Stimulated activated naive CD8-positive, alpha-beta T cell treated with anti-CD3 and anti-CD28 coated beads, Interleukin-15, amount 100 ng/mL, for 72 hours (primary cell): ENCODE measurements around the gene HPS3.
A peak's percentile ranks its signal among the peaks of the same experiment; 100 is the strongest.
"Not testable (repeated sequence)": the region's sequence is repeated elsewhere in the genome, so short reads cannot be mapped to it uniquely, and the experiment has no call there.

Experiments used
- ATAC-seq: fragments of 150-1000 bp; cut with Tn5 transposase; 2 replicates; pipeline ENCODE4 v1.10.0; 2021; ENCODE audit warnings: mild to moderate bottlenecking, moderate library complexity
- DNase-seq, 2 donors: peaks; one replicate each; pipeline ENCODE4 v3.0.0; 2021 to 2022
- H3K27ac Mint-ChIP-seq, 2 donors: one replicate each; pipeline ENCODE4 v1.8.0; 2022; ENCODE audit warnings: mild to moderate bottlenecking in 2 of 2, mixed read lengths in 2 of 2, moderate library complexity in 2 of 2
- H3K27me3 Mint-ChIP-seq: one replicate; pipeline ENCODE4 v1.8.0; 2022; ENCODE audit warnings: mixed read lengths
- H3K4me1 Mint-ChIP-seq: one replicate; pipeline ENCODE4 v1.8.0; 2022; ENCODE audit warnings: mild to moderate bottlenecking, mixed read lengths
- H3K4me3 Mint-ChIP-seq, 2 donors: one replicate each; pipeline ENCODE4 v1.8.0; 2022; ENCODE audit warnings: mild to moderate bottlenecking in 2 of 2, mixed read lengths in 2 of 2, moderate library complexity in 1 of 2
- H3K9me3 Mint-ChIP-seq, 2 donors: one replicate each; pipeline ENCODE4 v1.8.0; 2022; ENCODE audit warnings: mixed read lengths in 2 of 2

Gene HPS3

DNA sequence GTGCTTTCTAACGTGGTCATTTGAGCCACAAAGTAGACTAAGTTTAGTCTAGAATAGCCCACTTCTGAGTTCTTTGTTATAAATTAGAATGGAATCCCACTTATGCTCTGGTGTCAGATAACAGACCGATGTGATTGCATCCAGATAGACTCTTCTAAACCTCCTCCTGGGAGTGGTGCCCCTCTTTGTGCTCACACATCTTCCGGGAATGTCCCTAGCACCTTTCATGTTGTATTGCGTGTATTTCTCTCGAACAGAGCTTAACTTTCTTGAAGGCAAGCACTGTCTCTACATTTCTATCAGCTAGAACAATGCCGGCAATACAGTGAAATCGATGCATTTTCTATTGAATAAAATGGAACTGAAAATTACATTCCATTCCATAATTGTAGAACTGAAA is 69.2 kb downstream of the HPS3 start:
- H3K27me3 Mint-ChIP-seq: peaks cover 8% of the 10 kb centered on the region
- no peak overlapping the region for H3K4me3 Mint-ChIP-seq
- no peaks in the 10 kb centered on the region for H3K9me3 Mint-ChIP-seq
- ATAC-seq (no peak), DNase-seq (no peak)
- H3K4me1 Mint-ChIP-seq: peaks cover 2% of the 10 kb centered on the region
- H3K27ac Mint-ChIP-seq: no peak overlapping the region

DNA sequence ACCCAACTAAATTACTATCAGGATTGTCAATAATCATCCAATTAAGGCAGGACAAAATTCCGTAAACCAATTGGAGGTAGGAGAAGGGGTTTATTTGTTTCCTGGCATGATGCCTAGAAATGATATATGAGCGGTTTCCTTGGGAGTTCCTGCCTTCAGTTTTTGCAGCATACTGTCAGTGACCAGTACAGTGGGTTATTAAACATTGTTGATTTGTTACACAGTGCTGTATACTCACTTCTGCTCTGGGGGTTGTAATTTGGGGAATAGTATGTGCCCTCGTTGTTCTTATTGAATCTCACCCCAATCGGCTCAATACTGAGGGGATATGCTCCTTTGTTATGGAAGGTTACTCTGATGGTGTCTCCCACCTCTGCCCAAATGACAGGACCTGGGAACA is 70.0 kb downstream of the HPS3 start:
- Mint-ChIP-seq H3K27ac (no peak overlapping the region), H3K4me3 (no peak overlapping the region), H3K4me1 (peaks cover 11% of the 10 kb centered on the region), H3K27me3 (peaks cover 15% of the 10 kb centered on the region), H3K9me3 (no peaks in the 10 kb centered on the region)
- no peak for ATAC-seq
- no peak for DNase-seq

- H3K4me1 Mint-ChIP-seq: peaks cover 14% of the 10 kb centered on the region
- H3K9me3 Mint-ChIP-seq: no peaks in the 10 kb centered on the region
- peak overlapping the region in 1 of 2 donors; percentile 2 for H3K4me3 Mint-ChIP-seq
- DNase-seq: no peak
- peak overlapping the region in 1 of 2 donors; percentile 36 for H3K27ac Mint-ChIP-seq
- peaks cover 19% of the 10 kb centered on the region for H3K27me3 Mint-ChIP-seq
- ATAC-seq: peak; percentile 92
These were observed 74.3 kb downstream of the HPS3 start for GRCh38 chr3:149203758-149204157.

DNA sequence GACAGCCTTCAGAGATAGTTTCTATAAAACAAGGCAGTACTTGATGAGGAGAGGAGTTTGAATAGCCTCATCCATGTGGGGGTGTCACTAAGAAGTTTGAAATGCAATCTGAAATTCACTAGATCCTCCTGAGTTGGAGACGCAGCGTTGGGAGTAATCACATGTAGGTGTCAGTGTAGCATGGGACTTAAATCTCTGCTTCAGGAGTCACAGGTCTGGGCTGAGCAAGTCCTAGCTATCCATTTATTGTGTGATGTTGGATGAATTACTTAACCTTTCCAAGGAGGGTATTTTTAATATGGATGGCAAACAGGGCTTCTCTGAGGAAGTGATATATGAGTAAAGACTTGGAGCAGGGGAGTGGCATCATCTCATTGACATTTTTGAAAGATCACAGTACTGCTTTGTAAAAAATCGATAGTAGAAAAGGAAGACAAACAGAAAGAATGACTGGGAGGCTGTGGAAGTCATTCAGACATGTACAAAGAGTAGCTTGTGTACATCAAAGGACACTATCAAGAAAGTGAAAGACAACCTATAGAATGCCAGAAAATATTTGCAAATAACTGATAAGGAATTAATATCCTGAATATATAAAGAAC is 75.1 kb downstream of the HPS3 start:
- no peak for ATAC-seq
- no peaks in the 10 kb centered on the region for H3K9me3 Mint-ChIP-seq
- H3K27ac Mint-ChIP-seq: no peak overlapping the region
- peaks cover 14% of the 10 kb centered on the region for H3K4me1 Mint-ChIP-seq
- no peak for DNase-seq
- H3K27me3 Mint-ChIP-seq: peaks cover 16% of the 10 kb centered on the region
- H3K4me3 Mint-ChIP-seq: no peak overlapping the region

- no peaks in the 10 kb centered on the region for H3K9me3 Mint-ChIP-seq
- DNase-seq: no peak
- ATAC-seq: no peak
- H3K4me1 Mint-ChIP-seq: peaks cover 14% of the 10 kb centered on the region
- no peak overlapping the region for H3K4me3 Mint-ChIP-seq
- no peak overlapping the region for H3K27ac Mint-ChIP-seq
- peaks cover 11% of the 10 kb centered on the region for H3K27me3 Mint-ChIP-seq
These were observed 78.0 kb downstream of the HPS3 start for GRCh38 chr3:149207475-149207874.

DNA sequence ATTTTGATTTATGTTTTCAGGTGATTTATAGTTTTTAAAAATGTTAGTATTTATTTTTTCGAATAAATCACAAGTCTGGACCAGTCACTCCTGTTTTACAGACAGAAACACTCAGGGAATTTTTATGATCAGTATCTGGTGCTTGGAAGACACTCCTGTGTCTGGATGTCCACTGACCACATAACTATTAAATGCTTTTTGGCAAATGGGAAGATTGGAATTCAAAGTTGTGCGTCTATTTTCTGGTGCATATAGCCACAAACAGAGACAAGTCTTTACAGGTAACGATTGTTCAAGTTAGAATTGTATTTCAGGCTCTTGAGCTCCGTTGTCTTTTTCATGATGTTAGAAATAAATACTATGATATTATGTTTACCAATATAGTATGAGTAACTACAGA is 80.0 kb downstream of the HPS3 start:
- H3K27me3 Mint-ChIP-seq: peaks cover 5% of the 10 kb centered on the region
- H3K27ac Mint-ChIP-seq: no peak overlapping the region
- H3K4me3 Mint-ChIP-seq: no peak overlapping the region
- H3K4me1 Mint-ChIP-seq: peaks cover 4% of the 10 kb centered on the region
- H3K9me3 Mint-ChIP-seq: no peaks in the 10 kb centered on the region
- DNase-seq (no peak), ATAC-seq (no peak)

DNA sequence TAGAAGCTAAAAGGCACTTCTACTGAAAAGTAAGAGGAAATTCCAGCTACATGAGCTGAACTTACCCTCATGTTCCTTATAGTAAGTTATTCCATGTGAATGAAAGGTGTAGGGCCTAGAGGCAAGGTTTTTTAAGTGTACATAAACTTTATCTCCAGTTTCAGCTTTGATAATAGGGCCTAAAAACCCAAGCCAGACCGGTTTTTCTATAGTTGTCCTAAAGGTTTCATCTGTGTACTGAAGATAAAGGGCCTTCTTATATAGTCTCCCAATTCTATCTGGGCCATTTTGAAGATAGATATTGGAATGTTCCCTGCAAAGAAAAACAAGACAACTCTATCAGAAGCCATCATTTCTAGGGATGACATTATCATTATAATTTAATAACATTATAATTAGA is 82.9 kb downstream of the HPS3 start:
- Mint-ChIP-seq H3K27me3 (no peaks in the 10 kb centered on the region), H3K4me1 (no peaks in the 10 kb centered on the region), H3K9me3 (no peaks in the 10 kb centered on the region), H3K27ac (no peak overlapping the region), H3K4me3 (no peak overlapping the region)
- DNase-seq: no peak
- ATAC-seq: no peak

GRCh38 chr3:149214702-149215101 is 85.3 kb downstream of the HPS3 start:
- ATAC-seq: no peak
- DNase-seq: no peak
- Mint-ChIP-seq H3K9me3 (no peaks in the 10 kb centered on the region), H3K4me1 (no peaks in the 10 kb centered on the region), H3K27ac (no peak overlapping the region), H3K27me3 (no peaks in the 10 kb centered on the region), H3K4me3 (no peak overlapping the region)

DNA sequence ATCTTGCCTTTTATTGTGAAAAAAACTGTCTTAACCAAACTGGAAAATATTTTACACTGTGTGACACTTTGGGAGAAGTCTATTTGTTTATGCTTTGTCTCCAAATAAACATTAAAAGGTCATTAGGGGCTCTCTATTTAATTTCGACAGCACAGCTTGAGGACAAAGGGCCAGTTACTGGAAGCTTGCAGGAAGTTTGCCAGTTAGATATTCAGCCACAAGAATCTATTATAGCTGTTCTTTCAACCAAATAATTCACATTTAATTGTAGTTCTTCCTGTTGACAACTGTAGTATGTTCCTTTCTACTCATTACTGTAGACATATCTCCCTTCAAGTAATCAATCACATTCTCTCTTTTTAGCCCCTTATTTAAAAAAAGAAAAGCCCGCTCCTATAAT is 86.1 kb downstream of the HPS3 start:
- no peak for ATAC-seq
- Mint-ChIP-seq H3K27me3 (no peaks in the 10 kb centered on the region), H3K4me3 (no peak overlapping the region), H3K27ac (no peak overlapping the region), H3K9me3 (no peaks in the 10 kb centered on the region), H3K4me1 (no peaks in the 10 kb centered on the region)
- no peak for DNase-seq

GRCh38 chr3:149216193-149216869 is 86.9 kb downstream of the HPS3 start:
- H3K27ac Mint-ChIP-seq: no peak overlapping the region
- DNase-seq: no peak
- no peak overlapping the region for H3K4me3 Mint-ChIP-seq
- no peaks in the 10 kb centered on the region for H3K4me1 Mint-ChIP-seq
- H3K9me3 Mint-ChIP-seq: no peaks in the 10 kb centered on the region
- ATAC-seq: no peak
- H3K27me3 Mint-ChIP-seq: no peaks in the 10 kb centered on the region

- H3K27me3 Mint-ChIP-seq: no peaks in the 10 kb centered on the region
- no peak for DNase-seq
- H3K4me1 Mint-ChIP-seq: no peaks in the 10 kb centered on the region
- H3K9me3 Mint-ChIP-seq: no peaks in the 10 kb centered on the region
- no peak overlapping the region for H3K4me3 Mint-ChIP-seq
- H3K27ac Mint-ChIP-seq: no peak overlapping the region
- ATAC-seq: no peak
These were observed 87.9 kb downstream of the HPS3 start for GRCh38 chr3:149217347-149217746.

DNA sequence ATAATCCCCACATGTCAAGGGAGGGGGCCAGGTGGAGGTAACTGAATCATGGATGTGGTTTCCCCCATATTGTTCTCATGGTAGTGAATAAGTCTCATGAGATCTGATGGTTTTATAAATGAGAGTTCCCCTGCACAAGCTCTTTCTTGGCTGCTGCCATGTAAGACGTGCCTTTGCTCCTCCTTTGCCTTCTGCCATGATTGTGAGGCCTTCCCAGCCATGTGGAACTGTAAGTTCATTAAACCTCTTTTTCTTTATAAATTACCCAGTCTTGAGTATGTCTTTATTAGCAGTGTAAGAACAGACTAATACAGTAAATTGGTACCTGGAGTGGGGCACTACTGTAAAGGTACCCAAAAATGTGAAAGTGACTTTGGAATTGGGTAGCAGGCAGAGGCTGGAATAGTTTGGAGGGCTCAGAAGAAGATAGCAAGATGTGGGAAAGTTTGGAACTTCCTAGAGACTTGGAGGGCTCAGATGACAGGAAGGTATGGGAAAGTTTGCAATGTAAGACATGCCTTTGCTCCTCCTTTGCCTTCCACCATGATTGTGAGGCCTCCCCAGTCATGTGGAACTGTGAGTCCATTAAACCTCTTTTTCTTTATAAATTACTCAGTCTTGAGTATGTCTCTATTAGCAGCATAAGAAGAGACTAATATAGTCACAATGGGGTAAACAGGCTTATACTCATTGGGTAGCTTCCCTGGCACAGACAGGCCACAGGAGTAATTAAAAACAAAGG is 90.1 kb downstream of the HPS3 start:
- H3K9me3 Mint-ChIP-seq, H3K4me3 Mint-ChIP-seq, H3K27me3 Mint-ChIP-seq, ATAC-seq, DNase-seq, H3K27ac Mint-ChIP-seq: not testable (repeated sequence)
- H3K4me1 Mint-ChIP-seq: peaks cover 10% of the 10 kb centered on the region

DNA sequence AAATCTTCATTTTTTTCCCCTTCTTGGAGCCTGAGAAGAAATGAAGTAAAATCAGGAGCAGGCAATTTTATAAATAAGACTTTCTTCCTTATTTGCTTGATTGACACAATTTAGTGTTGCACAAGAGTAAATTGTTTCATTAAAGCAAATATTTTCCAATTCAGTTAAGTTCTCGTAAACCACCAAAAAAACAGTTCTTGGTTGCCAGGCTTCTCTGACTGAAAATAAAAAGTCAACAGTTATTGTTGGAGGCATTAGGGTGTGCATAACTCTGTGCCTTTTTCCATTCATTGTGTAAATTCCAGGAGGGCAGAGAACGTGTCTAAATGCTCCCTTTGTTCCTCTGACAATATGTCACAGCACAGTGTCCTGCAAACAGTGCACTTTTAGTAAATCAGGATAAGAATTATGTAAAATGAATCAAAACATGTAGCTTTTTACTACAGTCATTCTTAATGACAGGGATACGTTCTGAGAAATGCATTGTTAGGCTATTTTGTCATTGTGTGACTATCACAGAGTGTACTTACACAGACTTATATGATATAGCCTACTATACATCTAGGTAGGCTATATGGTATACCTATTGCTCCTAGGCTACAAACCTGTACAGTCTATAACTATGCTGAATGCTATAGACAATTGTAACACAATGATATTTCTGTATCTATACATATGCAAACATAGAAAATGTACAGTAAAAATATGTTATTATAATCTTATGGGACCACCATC is 92.5 kb downstream of the HPS3 start, which contains the start of gene CP:
CP (minus strand) TSS at position 47 of the 735 bp plus-strand sequence; CDS start at position 10, 37 bp downstream.
- no peaks in the 10 kb centered on the region for H3K27me3 Mint-ChIP-seq
- H3K27ac Mint-ChIP-seq: no peak within 1 kb of the TSS
- H3K4me3 Mint-ChIP-seq: no peak within 1 kb of the TSS
- peaks cover 26% of the 10 kb centered on the region for H3K4me1 Mint-ChIP-seq
- no peaks in the 10 kb centered on the region for H3K9me3 Mint-ChIP-seq
- no peak for DNase-seq
- no peak for ATAC-seq
